GM19324 (cell line): ENCODE data around the gene IGF2BP2.
"Not testable (repeated sequence)": the region's sequence is repeated elsewhere in the genome, so short reads cannot be mapped to it uniquely, and the experiment has no call there.

Experiments used
- ATAC-seq: cut with Tn5 transposase; IDR thresholded peaks from one replicate; pipeline ENCODE4 v1.9.1; 2021; ENCODE audit warnings: mild to moderate bottlenecking, moderate library complexity; ENCODE audit not compliant: unreplicated experiment, low FRiP score

Gene IGF2BP2

DNA sequence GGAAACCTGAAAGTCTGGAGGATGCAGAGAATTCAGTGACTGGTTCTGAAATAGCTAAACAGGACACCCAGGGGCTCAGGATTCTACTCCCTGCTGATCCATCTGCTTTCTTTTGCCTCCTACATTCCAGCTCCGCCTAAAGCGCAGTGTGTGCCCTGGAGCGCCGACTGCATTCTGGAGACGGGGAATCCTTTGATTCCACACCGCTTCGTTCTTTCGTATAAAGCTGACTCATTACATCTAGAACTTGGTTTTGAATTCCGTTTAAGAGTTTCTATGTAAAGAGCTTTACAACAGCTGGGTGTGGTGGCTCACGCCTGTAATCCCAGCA lies 177.0 kb downstream of the IGF2BP2 start:
- ATAC-seq: no peak

DNA sequence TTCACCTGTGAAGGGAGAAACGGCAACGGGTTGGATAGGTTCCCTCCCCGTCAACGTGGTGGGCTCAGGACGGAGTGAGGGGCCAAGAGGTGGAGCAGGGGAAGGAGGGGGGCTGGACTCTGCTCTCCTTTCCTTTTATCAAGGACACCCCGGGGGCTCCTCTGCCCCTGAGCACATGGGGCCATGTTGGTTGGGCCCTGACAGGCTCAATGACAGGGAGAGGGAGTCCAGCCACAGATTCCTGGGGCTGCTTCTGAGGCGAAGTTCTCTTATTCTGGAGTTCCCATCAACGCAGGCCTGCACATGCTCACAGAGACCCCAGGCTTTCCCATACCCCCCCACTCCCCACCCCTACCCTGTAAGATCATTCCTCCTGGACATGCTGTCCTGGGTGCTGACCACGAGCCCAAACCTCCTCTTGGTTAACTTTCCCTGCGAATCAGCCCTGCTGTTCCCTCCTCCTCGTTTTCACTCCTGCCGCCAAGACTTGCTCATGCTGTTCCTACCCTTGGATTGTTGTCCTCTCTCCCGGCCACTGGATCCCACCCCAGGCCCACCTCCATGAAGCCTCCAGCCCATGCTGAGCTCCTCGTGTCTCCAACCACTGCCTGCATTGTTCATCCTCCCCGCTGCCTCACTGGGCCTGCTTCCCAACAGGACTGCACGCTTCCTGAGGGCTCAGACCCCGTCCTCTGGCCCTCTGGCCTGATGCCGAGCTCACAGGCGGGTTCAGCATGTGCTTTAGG lies 177.5 kb downstream of the IGF2BP2 start:
- no peak for ATAC-seq

DNA sequence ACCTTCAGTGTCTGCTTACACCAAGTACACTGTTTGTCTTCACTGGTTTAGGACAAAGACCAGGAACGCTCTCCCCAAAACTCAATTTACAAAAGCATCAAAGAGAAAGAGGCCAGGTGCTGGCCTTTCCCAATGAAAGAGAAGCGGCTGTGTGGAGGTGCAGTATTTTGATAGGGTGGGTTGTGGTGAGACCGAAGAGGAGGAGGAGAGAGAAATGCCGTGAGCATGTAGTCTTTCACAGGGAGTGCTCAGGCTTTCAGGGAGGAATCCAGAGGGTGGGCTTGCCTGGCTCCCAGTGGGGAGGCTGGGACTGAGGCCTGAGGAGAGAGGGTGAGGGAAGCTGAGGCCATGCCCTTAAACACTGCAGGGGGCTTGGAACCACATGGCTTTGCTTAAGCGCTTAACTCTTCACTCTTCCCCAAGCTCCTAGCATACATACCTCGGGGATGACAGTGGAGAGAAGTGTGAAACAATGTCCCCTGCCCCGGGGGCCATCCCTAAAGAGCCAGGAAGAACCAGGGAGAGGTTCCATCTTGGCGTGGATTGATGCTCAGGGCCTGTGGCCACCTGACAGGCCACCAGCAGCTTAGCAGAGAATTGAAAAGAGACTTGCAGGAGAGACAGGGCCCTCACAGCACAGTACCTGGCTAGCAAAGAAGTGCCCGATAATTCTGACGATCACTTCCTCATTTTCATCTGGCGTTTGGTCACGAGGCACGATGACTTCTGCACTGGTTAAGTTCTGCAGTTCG lies 178.3 kb downstream of the IGF2BP2 start:
- no peak for ATAC-seq

DNA sequence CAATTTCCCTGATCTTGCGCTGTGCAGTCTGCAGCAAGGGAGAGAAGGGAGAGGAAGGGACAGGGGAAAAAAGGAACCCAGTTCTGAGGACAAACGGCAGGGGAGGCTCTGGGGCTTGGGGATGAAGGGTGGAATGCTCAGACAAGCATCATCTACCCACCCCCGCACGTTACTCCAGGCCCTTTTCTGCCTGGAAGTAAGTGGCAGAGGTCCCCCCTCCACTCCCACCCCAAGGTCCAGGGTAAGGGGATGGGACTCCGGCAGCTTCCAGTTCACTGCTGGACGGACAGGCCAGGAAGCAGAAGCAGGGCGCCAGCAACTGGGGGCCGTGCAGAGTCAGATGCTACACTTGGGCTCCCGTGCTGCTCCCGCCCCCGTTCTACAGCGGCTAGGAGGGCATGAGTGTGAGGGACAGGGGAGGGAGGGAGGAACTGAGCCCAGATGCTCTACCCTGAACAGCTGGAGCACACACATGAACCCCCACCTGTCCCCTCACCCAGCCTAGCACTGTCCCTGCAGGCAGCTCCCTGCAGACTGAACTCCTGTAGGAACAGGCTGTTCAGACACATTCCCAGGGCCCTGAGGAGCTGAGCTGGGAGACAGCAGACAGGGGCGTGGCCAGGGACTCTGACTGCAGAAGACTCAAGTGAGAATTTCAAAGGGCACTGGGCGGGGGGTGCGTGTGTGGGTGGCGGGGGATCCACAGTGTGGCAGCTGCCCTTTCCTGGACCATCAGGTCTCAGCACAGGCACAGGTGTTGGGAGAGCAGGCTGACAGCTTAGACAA lies 179.1 kb downstream of the IGF2BP2 start:
- ATAC-seq: no peak

DNA sequence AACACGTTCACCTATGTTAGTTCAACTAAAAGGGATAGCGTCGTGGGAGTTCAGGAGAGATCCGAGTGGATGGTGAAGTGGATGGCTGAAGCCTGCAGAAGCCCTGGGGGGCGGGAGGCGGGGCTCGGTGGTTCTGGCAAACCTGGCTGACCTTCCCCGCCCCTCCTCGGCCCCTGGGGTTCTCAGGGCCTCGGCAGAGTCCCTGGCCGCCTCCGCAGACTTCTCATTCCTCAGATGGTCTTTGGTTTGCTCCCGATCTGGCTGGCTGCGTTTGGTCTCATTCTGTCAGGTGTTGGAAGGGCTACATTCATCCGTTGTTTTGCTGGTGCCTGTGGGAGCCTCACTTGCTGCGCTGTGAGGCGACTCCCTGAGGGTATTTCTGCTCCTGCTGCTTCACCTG lies 179.7 kb downstream of the IGF2BP2 start:
- not testable (repeated sequence) for ATAC-seq

DNA sequence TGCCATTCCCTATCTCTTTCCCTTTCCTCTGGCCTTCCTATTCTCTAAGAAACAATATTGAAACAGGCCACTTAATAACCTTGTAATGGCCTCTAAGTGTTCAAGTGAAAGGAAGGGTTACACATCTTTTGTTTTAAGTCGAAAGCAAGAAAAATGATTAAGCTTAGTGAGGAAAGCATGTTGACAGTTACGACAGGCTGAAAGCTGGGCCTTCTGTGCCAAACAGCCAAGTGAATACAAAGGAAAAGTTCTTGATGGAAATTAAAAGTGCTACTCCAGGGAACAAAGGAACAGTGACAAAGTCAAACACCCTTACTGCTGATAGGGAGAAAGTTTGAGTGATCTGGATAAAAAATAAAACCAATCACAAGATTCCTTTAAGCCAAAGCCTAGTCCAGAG lies 184.5 kb downstream of the IGF2BP2 start:
- no peak for ATAC-seq

DNA sequence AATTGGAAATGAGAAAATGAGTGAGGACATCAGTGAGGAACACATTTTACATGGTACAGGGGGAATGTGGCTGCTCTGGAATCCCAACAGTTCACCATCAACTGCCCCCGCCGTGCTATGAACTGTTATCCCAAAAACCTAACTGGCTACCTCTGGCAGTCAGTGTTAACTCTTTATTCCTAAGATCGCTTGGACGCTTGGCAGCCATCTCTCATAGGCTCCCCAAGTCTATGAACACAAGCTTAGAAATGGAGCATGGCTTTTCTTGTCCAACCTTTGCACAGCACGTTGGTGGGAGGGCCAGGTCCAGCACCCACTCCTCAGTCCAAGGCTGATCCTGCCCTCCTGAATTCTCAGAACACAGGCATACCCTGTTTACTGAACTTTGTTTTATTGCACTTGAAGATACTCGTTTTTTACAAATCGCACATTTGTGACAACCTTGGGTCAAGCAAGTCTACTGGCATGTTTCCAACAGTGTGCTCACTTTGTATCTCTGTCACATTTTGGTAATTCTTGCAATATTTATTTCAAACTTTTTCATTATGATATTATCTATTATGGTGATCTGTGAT lies 185.1 kb downstream of the IGF2BP2 start:
- ATAC-seq: no peak

DNA sequence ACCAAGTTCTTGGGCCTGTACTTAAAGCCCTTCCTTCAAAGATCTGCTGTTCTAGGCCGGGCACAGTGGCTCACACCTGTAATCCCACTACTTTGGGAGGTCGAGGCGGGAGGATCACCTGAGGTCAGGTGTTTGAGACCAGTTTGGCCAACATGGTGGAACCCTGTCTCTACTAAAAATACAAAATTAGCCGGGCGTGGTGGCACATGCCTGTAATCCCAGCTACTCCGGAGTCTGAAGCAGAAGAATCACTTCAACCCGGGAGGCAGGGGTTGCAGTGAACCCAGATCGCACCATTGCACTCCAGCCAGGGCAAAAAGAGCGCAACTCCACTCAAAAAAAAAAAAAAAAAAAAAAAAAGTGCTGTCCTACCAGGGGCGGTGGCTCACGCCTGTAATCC lies 186.2 kb downstream of the IGF2BP2 start:
- ATAC-seq: not testable (repeated sequence)

DNA sequence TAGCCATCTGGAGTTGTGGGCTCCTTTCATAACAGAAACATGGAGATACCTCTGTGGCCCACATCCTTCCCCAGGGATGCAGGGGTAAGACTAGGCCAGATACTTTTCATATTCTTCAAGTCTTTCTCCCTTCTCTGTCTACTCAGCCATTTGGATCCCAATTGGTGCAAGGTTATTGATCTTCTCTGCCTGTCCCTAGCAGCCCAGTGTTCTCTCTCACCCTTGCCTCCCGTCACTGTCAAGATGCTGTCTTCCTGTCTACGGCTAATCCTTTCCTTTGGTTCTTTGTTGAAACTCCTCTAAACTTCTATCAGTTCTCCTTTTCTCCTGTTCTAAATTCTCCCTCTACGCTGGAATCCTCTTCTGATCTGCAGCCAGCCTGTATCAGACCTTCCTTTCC lies 187.5 kb downstream of the IGF2BP2 start:
- ATAC-seq: no peak

DNA sequence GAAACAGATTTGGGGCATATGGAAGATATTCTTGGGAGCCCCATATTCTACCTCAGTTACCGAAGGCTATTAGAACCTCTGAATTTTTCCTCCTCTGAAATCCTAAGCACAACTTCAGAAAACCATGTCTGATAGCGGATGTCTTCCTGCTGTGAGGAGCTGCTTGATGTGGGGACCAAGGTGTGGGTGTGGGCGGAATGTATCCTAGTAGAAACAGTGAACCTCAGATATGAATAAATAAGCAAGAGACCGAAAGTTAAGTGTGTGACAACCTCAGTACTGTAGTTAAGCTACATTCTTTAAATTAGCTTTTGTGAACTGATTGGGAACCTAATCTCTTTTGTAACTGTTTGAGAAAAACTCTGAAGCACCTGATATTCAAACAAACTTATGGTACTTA lies 191.8 kb downstream of the IGF2BP2 start:
- ATAC-seq: no peak

DNA sequence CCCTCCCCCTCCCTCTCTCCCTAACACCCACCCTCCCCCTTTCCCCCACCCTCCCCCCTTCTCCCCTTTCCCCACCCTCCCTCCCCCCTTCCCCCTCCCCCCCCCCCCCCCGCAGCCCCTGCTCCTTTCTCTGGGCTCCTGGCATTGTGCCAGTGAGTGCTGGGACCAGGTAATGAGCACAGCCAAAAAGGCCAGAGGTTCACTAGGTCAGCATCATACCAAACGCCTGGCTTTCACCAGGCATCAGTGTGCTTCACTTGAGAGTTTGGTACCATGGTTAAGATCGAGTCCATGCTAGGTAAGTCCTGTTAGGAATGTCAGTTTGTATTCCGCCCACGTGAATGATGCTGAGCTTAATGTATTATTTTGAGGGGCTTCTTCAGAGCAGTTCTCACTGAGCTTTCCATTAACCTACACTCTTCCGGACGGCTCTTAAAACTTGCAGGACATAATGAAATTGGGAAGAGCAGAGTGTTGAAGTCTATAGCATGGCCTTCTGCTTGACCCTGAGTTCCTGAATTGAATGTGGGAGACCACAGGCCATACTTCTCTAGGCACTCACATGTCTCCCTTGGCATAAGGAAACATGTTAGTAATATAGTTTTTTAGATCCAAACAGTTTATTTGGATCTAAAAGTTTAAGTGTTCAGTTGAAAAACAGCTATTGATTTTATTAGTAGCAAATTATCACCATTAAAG lies 193.2 kb downstream of the IGF2BP2 start:
- ATAC-seq: no peak

DNA sequence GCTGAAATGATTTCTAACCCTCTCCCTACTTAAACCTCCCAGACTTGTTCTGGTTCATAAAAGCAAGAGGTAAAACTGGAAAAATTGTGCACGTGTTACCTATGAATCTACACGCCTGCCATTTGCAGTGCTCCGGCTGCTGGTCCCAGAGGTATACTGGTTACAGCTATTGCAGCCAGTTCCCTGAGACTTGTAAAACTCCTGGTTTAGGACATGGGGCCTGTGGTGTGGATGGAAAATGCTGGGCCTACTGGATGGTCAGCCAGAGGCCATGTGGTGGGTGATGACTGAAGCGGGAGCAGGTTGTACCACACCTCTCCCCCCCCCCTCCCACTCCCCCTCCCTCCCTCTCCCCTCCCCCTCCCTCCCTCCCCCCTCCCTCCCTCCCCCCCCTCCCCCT lies 193.7 kb downstream of the IGF2BP2 start:
- no peak for ATAC-seq

DNA sequence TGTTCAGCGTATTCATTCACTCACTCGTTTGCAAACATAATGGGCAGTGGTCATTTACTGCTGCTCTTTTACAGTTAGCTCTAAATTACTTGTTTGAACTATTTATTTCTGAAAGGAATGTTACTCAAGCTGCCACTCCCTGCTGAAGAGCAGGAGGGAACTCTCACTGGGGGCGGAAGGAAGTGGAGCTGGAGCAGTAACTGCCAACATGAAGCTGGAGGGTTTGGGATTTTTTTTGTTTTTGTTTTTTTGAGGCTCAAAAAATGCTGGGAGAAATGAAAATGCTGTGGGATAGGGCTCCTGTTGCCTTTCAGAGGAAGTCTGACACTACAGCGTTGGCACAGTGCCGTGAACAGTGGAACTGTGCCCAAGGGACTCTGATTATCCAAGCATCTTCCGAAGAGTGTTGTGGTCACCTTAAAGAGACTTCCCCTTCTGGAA lies 194.6 kb downstream of the IGF2BP2 start:
- no peak for ATAC-seq

DNA sequence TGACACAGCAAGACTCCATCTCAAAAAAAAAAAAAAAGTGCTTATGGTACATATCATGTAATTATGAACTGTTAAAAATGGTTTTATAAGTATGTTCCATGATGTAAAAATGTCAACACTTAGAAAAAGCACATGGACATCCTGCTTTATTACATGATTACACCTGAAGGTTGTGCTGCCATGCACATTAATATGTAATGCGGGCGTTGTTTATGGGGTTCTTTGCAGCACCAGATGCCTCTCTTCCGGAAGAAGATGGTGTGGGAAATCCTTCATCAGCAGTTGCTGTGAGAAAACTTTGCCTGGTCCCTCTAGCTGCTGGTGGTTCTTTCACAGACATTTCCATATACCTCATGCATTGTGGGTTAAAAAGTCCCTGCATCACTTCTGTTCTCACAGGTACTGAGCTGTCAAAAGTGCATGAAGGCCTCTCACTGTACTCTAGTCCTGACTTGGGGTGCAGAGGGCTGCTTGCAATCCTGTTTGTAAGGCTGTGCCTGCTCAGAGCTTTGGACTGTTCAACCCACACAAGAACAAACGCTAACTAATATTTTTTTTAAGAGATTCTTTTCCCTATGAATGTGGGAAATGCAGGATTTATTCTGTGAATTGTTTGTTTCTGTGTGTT lies 195.2 kb downstream of the IGF2BP2 start:
- no peak for ATAC-seq

DNA sequence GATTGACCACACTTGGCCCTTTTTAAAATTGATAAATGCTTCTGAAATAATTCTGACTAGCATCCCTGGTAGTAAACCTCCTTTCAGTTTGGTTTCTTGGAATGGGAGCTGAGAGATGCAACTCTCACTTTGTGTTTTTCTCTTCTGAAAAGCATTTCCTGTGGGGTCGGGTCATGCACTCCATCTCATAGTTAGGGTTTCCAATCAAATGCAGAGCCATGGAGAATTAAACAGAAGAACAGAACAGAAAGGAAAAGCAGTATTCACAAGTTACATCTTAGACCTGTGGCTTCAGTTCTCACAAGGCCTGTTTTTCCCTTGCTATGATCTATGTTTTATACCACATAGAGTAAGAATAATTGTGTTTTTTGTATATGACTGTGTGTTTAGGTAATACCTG lies 199.1 kb downstream of the IGF2BP2 start:
- no peak for ATAC-seq

DNA sequence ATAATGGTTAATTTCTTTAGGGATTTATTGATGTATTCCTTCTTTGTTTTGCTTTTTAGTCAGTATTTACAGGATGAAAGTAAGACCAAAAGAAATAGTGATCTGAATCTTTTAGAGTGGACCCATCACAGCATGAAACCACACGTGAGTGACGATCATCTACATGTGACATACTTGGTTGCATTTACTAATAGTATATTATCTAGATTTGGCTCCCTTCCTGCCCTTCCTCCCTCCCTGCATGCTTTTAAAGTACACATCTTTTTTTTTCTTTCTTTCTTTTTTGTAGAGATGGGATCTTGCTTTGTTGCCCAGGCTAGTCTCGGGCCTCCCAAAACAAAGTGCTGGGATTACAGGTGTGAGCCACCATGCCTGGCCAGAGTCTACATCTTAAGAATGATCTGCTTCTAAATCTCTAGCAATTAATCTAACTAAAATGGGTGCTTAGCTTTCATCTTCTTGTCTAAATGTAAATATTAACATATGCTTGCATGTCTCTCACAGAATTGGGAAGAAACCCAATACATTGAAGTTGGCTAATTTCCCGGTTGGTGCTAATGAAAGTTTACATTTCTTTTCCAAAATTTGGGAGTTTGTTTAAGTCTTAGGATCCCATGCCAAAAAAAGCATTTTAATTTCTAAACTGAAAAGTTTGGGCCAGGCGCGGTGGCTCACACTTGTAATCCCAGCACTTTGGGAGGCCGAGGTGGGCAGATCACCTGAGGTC lies 200.7 kb downstream of the IGF2BP2 start:
- no peak for ATAC-seq

DNA sequence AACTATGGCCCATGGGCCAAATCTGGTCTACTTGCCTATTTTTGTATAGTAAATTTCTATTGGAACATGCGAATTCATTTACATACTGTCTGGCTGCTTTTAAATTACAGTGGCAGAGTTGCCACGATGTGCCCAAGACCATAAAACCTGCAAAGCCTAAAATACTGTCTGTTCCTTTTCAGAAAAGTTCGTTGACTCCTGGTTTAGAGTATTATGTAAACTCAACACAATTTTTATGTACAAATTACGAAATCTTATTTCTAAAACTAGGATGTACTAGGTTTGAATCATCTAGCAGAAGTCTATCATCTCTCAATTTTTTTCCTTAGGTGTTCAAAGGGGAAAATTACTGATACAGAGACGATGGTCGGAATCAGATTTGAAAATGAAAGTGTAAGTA lies 211.8 kb downstream of the IGF2BP2 start:
- ATAC-seq: no peak

DNA sequence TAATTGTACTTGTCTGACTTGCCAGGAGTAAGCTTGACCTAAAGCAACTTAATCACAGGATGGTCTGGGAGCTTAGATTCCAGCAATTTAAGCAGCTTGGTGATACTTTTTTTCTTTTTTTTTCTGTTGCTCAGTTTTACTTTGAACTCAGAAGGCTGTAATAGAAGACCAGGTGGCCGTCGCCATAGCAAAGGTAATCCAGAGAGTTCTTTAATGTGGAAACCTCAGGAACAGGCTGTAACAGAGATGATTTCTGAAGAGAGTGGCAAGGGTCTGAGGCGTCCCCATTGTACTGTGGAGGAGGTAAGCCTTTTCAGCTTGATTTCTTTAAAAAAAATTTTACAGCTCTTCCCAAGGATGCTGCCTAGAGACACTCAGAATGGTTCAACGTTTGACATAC lies 218.6 kb downstream of the IGF2BP2 start:
- no peak for ATAC-seq

DNA sequence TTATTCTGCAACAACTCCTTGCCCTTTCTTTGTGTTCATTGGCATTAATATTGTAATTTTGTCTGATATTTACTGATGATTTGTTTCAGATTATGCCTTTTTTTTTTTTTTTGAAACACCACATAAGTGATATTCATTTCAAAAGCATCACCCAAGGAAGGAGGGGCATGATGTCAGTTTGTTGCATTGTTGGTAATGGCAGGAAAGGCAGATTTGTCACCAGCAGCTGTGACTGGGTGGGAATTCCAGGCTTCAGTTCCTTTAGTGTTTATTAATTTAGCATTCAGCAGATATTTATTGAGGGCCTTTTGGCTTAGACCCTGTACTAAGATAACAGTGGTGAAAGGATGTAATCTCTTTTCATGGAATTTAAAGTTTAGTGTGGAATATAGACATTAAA lies 219.3 kb downstream of the IGF2BP2 start:
- ATAC-seq: no peak
